Measurements from ENCODE around the gene CNTFR.

CNTFR gene

DNA sequence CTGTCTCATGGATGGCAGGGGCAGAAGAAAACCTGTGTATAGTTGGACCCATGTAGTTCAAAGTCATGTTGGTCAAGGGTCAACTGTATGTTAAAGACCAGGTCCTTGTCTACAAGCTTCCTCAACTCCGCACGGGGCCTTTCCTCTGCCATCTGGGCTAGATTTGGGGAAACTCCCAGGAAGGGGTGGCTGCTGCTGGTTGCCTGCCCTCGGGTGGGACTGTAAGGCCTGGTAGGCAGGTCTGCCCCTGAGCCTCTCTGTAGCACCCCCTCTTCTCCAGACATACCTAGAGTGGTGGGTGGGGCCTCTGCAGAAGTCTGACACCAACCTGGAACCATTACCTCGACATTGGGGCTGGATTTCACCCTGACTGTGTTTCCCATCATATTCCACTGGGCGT lies 82.0 kb downstream of the CNTFR start:
- DNase-seq (ENCODE audit: low read depth) = no peak

DNA sequence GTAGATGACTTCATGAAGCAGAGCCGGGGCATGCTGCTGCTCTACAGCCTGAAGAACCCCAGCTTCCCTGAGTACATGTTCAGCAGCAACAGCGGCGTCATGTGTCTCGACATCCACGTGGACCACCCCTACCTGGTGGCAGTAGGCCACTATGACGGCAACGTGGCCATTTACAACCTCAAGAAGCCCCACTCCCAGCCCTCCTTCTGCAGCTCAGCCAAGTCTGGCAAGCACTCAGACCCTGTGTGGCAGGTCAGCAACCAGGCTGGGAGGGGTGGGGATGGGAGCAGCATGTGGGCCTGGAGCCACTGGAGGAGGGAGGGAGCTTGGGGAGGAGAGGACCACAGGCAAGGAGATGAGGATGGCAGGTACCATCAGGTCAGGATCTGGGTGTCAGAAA lies 82.9 kb downstream of the CNTFR start:
- no peak for DNase-seq (ENCODE audit: low read depth)

DNA sequence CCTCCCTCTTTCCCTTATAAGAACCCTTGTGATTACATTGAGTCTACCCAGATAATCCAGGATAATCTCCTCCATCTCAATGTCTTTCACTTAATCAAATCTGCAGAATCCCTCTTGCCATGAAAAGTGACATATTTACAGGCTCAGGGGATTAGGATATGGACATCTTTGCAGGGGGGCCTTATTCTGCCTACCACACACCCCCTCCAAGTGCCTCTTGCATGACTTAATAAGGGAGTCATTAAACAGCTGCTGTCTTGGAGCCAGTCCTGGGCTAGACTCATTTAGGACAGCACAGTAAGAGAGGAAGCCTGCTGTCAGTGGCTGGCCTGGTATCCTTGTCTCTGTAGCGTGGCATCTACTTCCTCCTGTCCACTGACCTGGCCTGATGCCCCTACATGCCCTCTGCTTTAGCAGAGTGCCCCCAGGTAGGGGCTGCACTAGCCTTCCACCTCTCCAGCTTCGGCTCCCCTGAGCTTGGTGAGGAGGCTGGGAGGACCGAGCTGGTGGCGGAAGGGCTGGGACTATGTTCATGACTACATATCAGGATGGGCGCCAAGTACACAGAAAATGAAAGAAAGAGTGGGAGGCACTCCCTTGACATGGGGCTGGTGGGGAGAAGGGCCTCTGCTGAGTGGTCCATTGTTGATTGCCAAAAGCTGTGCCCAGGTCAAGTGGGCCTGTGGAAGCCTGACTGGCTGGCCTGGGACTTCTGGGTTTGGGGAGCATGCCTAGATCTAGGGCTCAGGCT lies 84.0 kb downstream of the CNTFR start:
- no peak for DNase-seq (ENCODE audit: low read depth)

DNA sequence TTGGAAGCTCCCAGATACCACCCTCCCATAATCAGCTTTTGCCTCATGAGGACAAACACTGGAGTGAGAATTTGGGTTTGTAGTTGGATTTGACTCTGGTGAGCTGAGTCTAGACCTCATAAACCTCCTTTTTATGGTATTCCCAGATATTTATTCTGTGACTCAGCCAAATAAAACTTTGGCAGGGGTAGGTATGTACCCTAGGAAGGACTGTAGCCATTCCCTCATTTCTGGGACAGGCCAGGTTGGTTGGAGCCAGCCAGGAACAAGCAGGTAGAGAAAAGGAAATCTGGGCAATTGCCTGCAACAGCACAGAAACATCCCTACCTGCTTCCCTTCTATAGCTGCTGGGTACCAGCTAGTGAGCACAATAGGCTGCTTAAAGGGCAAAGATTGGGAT lies 86.1 kb downstream of the CNTFR start:
- DNase-seq (ENCODE audit: low read depth) = no peak

DNA sequence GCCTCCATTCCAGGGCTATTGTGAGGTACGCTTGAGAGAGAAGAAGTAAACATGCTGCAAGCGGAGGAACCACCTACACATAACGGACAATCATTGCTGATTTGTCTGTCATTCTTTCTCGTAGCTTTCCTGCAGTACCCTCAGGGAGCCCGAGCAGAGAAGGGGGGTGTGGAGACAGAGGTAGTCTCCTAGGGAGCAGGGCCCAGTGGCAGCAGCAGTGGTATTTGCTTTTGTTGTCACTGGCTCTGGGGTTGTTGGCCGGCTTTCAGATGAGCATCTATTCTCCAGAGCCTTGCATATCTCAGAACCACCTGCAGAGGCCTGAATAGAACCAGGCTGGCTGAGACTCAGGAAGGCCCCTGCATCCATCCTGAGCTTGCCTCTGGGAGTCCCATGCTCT lies 86.6 kb downstream of the CNTFR start:
- no peak for DNase-seq (ENCODE audit: low read depth)

DNA sequence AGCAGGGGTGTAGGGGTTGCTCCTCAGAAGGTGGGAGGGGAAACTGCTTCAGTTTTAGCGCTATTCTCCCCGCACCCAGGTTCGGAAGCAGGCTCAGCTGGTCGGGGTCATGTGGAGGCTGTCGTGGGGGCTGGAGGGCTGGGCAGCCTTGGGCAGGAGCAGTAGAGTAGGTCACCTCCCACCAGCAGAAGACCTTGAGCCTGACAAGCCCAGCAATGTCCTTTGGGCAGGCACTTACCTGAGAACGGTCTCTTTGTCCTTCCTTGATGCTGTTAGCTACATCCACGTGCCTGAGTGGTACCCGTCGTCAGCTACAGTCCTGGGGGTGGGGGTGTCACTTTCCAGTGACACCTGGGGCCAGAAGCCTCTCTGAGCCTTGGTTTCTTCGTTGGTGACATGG lies 87.1 kb downstream of the CNTFR start:
- no peak for DNase-seq (ENCODE audit: low read depth)

DNA sequence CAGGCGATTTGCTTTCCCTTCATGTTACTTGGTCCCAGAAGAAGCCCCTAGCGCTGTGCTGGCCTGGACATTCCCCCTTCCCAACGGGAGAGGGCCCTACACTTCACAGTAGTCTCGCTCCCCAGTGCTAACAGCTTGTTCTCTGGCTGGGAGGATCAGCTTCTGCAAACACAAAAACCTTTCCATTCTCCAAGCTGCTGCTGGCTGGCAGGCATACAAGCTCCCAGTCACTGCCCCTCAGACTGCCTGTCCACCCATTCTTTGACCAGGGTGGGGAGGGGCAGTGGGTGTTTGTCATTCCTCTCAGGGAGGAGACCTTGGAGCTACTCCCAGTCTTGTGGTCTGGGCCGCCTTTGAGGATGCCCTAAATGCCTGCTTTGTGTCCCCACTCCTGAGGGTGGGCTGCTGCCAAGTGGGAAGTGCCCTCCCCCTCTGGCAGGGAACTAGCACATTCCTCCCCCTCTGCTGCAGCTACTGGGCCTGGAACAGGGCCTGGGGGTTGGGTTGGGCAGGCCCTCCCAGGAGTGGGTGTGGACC lies 87.6 kb downstream of the CNTFR start:
- DNase-seq (ENCODE audit: low read depth) = no peak

Measured in stimulated activated CD8-positive, alpha-beta memory T cell treated with anti-CD3 and anti-CD28 coated beads, Interleukin-4, amount 100 ng/mL, for 24 hours (primary cell).